ENCODE measurements around the gene KRT33B. TPM values are rescaled to one million over a fixed set of nuclear protein-coding genes. Genes with fewer than 3 reads are reported as not detected.

Gene KRT33B
- total RNA-seq, 1 donor from 2014 or later = 0.29 TPM

GRCh38 chr17:41413982-41414381 lies 44.4 kb upstream of the KRT33B start:
- no peak overlapping the region for H3K4me3 ChIP-seq (ENCODE audit: low read depth, low read length)
- TF ChIP-seq CTCF (conservative IDR thresholded peaks at IDR 0.05; ENCODE audit: low read depth, low read length) = no peak
- DNase-seq (ENCODE audit: low read depth) = no peak

- DNase-seq (ENCODE audit: low read depth) = no peak
- H3K4me3 ChIP-seq (ENCODE audit: low read depth, low read length) = no peak overlapping the region
- no peak for TF ChIP-seq CTCF (conservative IDR thresholded peaks at IDR 0.05; ENCODE audit: low read depth, low read length)
Observed at GRCh38 chr17:41413353-41413957, 43.8 kb upstream of the KRT33B start.

- no peak for DNase-seq (ENCODE audit: low read depth)
- TF ChIP-seq CTCF (conservative IDR thresholded peaks at IDR 0.05; ENCODE audit: low read depth, low read length) = no peak
- no peak overlapping the region for H3K4me3 ChIP-seq (ENCODE audit: low read depth, low read length)
Observed at GRCh38 chr17:41411072-41411840, 41.6 kb upstream of the KRT33B start.

GRCh38 chr17:41407226-41407625 lies 37.6 kb upstream of the KRT33B start:
- no peak for TF ChIP-seq CTCF (conservative IDR thresholded peaks at IDR 0.05; ENCODE audit: low read depth, low read length)
- DNase-seq (ENCODE audit: low read depth) = no peak
- no peak overlapping the region for H3K4me3 ChIP-seq (ENCODE audit: low read depth, low read length)

GRCh38 chr17:41406205-41406604 lies 36.6 kb upstream of the KRT33B start:
- DNase-seq (ENCODE audit: low read depth) = no peak
- H3K4me3 ChIP-seq (ENCODE audit: low read depth, low read length) = no peak overlapping the region
- peak; percentile 63 for TF ChIP-seq CTCF (conservative IDR thresholded peaks at IDR 0.05; ENCODE audit: low read depth, low read length)

- peak; percentile 96 for DNase-seq (ENCODE audit: low read depth)
- TF ChIP-seq CTCF (conservative IDR thresholded peaks at IDR 0.05; ENCODE audit: low read depth, low read length) = no peak
- no peak overlapping the region for H3K4me3 ChIP-seq (ENCODE audit: low read depth, low read length)
Observed at GRCh38 chr17:41404024-41404671, 34.5 kb upstream of the KRT33B start.

All from epithelial cell of proximal tubule (primary cell).